NCI-H187 (cell line): ENCODE data around the gene MED16.

Experiments used
- DNase-seq, 2 experiments: peaks; one replicate each; lab custom pipeline; 2025; lab: John Stamatoyannopoulos, UW

The MED16 gene

DNA sequence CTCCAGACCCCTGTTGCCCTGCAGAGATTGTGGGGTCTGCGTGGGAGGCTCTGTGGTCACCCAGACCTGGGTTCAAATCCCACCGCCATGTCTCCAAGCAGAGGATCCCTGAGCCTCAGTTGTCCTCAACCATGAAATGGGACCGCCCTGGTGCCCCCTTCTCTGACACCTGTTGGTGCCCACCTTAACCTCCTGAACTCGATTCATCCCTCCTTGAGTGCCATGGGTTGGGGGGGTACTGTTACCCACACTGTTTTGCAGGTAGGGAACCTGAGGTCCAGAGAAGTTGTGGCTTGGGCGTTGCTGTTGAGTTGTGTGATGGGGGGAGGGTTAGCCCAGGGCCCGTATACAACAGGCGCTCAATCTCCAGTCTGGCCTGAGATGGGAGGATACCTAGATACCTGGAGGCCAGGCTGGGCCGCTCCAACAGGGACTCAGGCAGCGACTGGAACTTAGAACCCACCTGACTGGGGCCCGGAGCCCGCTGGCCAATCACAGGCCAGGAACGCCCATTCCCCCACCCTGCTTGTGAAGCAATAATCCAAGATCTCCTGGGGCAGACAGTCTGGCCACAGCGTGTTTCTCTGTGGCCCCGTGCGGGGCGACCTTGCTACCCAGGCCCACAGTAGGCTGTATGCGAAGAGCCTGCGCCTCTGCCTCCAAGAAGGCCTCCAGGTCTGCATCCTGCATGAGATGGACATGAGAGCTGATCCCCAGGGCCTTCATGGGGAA is 35.6 kb upstream of the MED16 start:
- DNase-seq = no peak

DNA sequence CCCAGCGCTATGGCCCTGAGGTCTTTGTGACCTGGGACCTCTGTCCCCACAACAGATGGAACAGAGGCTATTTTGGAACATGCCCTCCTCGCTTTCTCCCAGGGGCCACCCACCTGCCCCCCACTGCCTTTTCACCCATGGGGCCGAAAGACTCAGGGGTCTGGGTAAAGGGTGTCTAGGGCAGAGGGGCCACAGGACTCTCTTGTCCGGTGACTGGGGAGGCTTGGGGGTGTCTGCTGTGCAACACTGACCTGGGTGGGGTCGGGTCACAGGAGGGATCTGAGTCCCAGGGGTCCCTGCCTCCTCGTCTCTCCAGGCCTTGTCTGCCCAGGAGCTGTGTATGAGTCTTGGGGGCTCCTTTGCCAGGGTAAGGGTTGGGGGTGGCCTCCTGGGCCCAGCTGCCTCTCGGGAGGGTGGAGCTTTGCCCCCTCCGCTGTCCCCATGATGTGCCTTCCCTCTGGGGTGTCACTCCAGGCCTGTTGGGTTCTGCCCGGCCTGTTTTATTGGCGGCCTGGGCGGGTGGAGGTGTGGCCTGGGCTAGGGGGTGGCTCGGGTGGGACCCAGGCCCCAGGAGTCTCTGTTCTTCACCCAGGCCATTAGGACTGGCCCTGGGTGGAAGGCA is 34.9 kb upstream of the MED16 start:
- DNase-seq = no peak

DNA sequence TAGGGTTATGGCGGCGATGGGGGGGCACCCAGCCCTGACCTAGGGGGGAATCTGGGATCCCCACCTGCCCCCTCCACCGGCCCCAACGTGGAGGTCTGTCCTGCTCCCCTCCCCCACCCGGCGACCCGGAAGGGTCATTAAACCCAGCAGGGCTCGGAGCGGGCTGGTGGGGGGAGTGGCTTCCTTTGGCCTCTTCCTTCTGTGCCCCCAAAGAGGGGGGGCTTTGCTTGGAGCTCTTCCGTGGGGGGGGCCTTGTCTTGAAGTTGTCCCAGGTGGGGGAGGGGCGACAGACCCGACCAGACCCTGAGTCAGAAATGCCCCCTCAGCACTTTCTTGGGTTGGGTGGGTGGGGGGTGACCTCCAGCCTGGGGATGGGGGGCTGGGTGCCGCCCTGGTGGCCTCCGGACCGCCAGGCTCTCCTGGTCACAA is 34.4 kb upstream of the MED16 start:
- no peak for DNase-seq

DNA sequence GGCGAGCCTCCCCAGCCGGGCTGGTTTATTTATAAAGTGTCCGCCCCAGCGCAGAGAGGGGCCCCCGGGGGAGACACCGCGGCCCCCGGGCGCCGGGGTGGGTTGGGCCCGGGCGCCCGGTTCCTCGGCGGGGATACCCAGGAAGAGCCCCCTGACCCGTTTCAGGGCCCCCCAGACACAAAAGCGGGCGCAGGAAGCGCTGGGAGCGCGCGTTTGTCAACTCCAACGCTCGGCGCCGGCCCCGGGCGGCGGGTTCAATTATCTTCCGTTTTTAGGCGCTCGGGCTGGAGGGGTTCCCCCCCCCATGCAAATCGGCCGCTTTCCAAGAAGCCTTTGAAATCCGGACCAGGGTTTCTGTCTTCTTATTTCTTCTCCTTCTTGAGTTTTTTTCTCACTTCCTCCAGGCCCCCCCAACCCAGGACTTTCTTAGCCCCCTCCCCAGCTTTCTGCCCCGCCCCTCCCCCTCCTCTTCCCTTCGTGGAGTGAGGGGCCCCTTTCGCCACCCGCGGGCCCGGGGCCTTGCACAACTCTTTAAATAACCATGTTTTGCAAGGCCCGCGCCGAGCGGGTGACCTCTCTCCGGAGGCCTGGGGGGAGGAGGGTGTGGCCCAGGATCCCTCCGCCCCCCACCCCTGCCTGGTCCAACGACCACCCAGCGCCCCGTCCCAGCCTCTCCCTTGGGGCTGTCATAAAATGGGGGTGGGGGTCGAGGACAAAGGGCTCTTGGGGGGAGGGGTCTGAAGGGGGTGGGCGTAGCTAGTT is 33.8 kb upstream of the MED16 start:
- DNase-seq = no peak

DNA sequence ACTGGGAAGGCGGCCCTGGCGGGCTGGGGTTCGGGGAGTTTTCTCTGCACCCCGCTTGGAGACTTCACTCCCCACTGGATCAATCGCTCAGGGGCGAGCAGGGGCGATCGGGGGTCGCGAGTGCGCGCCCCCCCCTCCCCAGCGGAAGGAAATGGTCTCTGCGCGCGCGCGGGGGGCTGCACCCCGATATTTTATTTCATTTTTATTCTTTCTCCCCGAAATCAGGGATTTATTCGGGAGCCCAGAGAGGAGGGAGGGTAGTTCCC is 33.3 kb upstream of the MED16 start:
- no peak for DNase-seq

DNA sequence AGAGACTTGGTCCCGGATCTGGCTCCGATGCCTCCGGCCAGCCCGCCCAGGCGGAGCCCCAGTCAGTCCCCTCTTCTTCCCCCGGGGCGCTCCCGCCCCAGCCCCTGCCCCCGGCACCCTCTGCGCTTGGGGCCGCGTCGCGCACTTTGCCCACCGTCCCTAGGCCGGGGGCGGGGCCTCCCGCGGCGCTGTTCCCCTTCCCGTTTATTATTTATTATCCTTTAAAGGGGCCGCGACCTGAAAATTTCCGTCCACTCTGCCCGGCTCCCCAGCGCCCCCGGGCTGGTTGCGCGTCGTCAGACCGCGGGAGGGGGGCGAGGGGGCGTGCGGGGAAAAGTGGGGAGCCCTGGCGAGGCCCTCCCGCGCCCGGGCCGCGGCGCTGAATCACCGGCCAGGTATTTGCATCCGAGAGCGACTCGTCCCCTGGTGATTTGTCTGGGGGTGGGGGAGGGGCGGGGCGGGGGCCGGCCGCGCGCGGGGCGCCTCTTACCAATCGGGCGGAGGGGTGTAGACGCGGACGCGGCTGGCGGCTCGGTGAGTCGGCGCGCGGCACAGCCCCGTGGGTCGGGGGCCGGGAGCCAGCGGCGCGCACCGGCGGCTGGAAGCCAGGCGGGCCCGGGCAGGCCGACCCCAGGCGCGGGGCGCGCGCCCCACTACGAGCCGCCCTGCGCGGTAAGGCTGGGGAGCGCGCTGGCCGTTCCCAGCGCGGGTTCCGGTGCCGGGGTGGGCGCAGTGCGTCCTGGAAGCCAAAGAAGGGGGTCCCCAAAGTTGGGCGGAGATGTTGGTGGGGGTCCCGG is 32.7 kb upstream of the MED16 start, which contains the start of gene ARID3A:
Gene ARID3A (plus strand): TSS at position 510 of the 797 bp plus-strand sequence. CDS start 3,494 bp downstream, outside the sequence.
- DNase-seq = peak; percentile 76 to 78

DNA sequence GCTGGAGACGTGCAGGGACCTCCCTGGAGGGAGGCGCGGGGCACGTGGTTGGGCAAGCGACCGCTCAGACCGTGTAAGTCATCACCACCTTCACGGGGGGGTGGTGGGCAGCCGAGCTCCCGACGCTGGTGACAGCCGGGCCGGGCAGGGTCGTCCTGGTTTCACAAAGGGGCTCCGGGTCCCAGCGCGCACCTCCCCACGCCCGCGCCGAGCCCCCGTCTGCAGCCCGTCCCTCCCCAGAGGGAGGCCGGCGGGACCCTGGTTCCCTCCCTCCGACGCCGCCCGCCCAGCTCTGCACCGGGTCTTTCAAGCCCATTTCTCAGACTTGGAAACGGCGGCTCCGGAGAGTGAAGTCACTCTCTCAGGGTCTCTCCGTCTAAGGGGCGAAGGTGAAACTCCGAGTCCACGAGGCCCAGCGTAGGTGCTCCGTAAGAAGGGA is 32.1 kb upstream of the MED16 start:
- DNase-seq = no peak

DNA sequence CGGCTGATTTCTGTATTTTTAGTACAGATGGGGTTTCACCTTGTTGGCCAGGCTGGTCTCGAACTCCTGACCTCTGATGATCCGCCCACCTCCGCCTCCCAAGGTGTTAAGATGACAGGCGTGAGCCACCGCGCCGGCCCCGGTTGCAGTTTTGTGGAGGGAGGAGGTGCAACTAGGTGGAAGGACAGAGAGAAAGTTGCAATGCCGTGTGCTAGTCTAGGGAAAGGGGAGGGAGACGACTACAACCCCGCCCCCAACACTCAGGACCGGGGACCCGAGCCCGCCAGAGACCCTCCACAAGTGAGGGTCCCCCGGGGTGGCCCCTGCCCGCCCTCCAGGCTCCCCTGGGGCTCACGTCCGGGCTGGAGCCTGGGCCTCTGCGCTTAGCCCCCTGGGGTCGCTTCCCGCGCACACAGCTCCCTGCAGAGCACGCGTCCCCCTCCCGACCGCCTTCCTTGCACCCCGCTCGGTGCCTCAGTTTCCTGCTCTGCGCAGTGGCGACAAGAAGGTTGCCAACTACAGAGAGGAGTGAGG is 31.6 kb upstream of the MED16 start:
- no peak for DNase-seq

DNA sequence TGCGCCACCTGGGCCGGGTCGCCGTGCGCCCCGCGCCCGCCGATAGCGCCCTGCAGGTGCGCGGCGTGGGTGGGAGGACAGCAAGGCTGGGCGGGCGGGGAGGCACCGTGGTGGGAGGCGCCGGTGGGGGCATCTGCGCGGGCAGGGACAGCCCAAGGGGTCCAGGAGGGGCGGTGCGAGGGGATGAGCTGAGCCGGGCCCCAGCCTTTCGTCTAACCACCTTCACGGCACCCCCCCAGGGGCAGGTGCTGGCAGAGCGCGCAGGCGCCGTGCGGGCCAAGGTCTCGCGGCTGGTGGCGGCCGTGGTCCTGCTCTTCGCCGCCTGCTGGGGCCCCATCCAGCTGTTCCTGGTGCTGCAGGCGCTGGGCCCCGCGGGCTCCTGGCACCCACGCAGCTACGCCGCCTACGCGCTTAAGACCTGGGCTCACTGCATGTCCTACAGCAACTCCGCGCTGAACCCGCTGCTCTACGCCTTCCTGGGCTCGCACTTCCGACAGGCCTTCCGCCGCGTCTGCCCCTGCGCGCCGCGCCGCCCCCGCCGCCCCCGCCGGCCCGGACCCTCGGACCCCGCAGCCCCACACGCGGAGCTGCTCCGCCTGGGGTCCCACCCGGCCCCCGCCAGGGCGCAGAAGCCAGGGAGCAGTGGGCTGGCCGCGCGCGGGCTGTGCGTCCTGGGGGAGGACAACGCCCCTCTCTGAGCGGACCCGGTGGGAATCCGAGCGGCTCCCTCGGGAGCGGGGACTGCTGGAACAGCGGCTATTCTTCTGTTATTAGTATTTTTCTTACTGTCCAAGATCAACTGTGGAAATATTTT is 27.3 kb upstream of the MED16 start:
- DNase-seq = peak in 1 of 2 experiments; percentile 30

DNA sequence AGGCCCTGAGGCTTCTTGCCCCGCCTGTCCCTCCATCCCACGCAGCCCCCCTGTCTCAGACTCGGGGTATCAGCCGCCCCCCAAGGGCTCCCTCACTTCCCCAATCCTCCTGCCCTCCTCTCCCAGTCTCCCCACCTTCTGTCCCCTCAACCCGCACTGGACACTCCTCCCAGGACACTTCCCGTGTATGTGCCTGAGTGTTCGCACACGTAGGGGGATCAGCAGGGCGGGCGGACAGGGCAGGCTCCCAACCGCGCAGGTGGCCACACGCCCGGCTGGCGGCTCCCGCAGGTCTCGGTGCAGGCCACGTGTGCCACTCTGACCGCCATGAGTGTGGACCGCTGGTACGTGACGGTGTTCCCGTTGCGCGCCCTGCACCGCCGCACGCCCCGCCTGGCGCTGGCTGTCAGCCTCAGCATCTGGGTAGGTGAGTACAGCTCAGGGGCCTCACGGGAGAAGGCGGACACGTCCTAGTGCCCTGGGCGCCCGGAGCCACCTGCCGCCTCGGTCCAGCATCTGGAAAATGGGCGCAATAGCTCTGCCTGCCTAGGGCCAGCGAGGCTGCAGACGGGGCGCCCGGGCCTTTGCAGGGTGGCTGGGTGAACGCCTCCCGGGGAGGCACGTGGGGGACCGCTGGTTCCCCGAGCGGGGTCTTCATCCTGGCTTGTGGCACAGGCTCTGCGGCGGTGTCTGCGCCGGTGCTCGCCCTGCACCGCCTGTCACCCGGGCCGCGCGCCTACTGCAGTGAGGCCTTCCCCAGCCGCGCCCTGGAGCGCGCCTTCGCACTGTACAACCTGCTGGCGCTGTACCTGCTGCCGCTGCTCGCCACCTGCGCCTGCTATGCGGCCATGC is 26.4 kb upstream of the MED16 start:
- no peak for DNase-seq

DNA sequence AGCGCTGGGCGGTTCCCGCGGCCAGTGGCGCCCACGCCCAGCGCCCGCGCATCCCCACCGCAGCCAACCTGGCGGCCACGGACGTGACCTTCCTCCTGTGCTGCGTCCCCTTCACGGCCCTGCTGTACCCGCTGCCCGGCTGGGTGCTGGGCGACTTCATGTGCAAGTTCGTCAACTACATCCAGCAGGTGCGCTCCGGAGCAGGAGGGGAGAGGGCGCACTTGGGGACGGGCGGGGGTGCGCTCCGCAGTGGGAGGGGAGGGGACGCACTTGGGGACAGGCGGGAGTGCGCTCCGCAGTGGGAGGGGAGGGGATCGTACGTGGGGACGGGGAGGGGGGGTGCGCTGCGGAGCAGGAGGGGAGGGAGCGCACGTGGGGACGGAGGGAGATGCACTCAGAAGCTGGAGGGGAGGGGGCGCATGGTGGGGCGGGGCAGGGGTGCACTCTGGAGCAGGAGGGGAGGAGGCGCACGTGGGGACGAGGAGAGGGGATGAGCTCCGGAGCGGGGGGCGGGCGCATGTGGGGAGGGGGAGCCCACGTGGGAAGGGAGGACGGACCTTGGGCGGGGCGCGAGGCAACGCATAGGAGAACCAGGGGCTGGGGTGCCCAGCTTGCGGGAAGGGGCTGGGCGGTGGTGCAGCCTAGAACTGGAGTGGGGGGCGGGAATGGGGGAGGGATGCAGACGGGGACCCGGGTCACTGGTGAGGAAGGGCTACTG is 25.7 kb upstream of the MED16 start:
- DNase-seq = no peak

DNA sequence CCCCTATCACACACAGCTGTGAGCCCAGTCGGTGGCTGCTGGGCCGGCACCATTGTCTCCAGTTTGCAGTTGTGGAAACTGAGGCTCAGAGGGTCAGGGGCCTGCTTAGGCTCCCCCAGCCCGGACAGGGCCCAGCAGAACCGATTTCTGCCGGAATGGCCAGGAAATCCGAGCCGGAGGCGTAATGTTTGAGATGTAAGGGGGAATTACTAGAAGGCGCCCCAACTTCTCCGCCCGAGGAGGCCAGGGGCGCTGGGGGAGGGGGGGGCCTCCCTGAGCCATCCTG is 25.1 kb upstream of the MED16 start:
- no peak for DNase-seq

DNA sequence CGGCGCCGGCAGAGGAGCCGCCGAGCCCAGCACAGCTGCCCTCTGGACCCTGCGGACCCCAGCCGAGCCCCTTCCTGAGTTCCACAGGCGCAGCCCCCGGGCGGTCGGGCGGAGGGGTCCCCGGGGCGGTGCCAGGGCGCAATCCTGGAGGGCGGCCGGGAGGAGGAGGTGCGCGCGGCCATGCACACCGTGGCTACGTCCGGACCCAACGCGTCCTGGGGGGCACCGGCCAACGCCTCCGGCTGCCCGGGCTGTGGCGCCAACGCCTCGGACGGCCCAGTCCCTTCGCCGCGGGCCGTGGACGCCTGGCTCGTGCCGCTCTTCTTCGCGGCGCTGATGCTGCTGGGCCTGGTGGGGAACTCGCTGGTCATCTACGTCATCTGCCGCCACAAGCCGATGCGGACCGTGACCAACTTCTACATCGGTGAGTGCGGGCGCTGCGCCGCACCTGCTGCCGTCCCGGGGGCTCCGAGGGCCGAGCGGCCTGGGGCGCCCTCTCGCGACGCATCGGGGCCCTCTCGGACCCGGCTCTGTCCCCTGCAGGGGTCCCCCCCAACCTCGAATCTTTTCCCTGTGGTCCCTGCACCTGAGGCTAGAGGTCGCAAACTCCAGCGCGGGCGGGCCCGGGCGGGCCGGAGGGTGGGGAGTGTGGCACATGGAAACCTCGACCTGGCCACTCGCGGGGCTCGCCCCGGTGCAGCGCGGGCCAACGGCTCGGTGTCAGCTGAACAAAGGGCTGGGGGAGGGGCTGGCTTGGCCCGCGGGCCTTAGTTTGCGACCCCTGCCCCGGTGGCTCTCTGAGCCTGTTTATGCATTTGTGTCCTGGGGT is 24.6 kb upstream of the MED16 start, which contains the start of gene KISS1R:
Gene KISS1R (plus strand): TSS at position 11 of the 829 bp plus-strand sequence. CDS start 170 bp downstream, at position 181.
- no peak for DNase-seq

DNA sequence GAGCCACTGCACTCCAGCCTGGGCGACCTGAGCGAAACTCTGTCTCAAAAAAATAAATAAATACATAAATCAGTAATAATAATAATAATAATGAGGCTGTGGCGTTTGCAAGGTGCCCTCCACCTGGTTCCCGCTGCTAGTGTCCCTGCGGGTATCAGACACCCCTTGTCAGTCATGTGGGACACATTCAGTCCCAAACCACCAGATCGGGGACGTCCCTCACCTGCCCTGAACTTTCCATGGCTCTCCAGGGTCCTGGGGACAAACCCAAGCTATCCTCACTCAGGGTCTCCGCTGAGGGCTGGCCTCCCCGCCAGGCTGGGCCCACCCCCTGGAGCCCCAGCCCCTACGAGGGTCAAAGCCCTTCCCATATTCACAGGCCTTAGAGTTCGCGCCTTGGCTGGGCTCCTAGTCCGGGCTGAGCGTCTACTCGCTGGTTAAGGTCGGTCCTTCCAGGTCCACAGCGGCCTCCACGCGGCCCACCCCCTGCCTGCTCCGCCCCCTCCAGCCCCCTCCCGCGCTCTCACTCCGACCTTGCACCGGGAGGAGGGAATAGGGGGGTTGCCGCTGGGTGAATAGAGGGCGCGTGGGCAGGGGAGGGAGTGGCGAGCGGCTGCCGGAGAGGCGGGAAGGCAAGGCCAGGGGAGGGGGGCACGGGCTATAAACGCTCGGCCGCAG is 23.8 kb upstream of the MED16 start:
- no peak for DNase-seq

DNA sequence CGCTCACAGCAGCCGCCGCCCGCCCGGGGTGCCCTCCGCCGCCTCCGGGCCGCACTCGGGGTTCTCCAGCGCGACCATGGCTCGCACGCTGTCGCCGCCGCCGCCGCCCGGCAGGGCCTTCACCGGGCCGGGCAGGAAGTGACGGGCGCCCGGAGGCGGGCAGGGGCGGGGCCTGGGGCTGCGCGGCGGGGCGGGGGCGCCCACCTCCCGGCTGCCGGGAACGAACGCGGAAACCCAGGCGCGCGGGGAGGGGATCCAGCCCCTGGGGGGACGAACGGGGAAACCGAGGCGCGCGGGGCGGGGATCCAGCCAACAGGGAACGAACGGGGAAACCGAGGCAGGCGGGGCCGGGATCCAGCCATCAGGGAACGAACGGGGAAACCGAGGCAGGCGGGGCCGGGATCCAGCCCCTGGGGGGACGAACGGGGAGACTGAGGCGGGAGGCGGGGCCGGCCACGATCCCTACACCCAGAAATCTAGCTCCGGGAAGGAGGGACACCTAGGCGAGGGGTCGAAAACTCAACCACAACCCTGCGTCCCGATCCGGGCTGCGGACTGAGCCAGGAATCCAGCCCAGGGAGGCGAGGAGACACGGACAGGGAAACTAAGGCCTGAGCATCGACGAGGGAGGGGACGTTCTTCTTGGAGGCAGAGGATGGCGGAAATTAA is 20.2 kb upstream of the MED16 start, which contains the start of gene R3HDM4:
Gene R3HDM4 (minus strand): TSS at position 140 of the 669 bp plus-strand sequence. CDS start 62 bp downstream, at position 78.
- DNase-seq = peak in 1 of 2 experiments; percentile 52

DNA sequence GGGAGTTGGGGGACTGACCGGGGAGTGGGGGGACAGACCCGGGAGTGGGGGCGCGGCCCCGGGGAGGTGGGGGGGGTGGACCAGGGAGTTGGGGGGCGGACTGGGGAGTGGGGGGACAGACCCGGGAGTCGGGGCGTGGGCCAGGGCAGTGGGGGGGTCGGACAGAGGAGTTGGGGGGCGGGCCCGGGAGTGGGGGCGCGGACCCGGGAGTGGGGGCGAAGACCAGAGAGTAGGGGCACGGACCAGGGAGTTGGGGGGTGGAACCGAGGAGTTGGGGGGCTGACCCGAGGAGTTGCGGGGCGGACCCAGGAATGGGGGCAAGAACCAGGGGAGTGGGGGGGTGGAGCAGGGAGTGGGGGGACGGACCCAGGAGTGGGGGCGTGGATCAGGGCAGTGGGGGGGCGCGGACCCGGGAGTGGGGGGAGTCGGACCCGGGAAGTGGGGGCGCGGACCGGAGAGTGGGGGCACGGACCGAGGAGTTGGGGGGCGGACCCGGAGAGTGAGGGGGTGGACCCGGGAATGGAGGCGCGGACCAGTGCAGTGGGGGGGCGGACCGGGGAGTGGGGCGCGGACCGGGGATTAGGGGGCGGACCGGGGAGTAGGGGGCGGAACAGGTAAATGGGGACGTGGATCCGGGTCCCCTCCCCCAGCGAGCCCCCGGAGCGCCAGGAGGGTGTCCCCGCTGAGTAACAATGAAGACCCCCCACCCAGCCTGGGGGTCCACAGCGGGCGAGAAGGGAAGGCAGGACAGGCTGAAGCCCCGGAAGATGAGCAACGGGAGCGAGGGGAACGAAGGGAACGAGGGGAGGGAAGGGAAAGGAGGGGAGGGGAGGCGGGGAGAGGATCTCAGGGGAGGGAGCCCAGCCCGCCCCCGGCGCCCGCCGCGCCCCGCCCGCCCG is 19.4 kb upstream of the MED16 start:
- no peak for DNase-seq
